ENCODE results near the gene ZNF646.

Gene ZNF646

GRCh38 chr16:31108794-31109558 is 34.8 kb downstream of the ZNF646 start:
- DNase-seq = no peak

- DNase-seq = no peak
Measured at GRCh38 chr16:31109622-31110021, 35.4 kb downstream of the ZNF646 start.

GRCh38 chr16:31110106-31111034 is 36.1 kb downstream of the ZNF646 start:
- no peak for DNase-seq

- DNase-seq = no peak
Measured at GRCh38 chr16:31111881-31112466, 37.8 kb downstream of the ZNF646 start.

- no peak for DNase-seq
Measured at GRCh38 chr16:31112711-31113110, 38.5 kb downstream of the ZNF646 start.

GRCh38 chr16:31113121-31114120 is 39.2 kb downstream of the ZNF646 start:
- no peak for DNase-seq

- no peak for DNase-seq
Measured at GRCh38 chr16:31114468-31114867, 40.2 kb downstream of the ZNF646 start.

GRCh38 chr16:31117384-31118222 is 43.4 kb downstream of the ZNF646 start, which contains the start of gene KAT8:
KAT8 (plus strand) TSS chr16:31117664; CDS start chr16:31117682, 18 bp downstream.
- peak; percentile 95 to 99 for DNase-seq

GRCh38 chr16:31118223-31119155 is 44.3 kb downstream of the ZNF646 start:
- DNase-seq = no peak

GRCh38 chr16:31120129-31120528 is 45.9 kb downstream of the ZNF646 start:
- no peak for DNase-seq

GRCh38 chr16:31125844-31126243 is 51.6 kb downstream of the ZNF646 start:
- no peak for DNase-seq

GRCh38 chr16:31127182-31127581 is 53.0 kb downstream of the ZNF646 start:
- no peak for DNase-seq

- DNase-seq = no peak
Measured at GRCh38 chr16:31128711-31129567, 54.7 kb downstream of the ZNF646 start.

GRCh38 chr16:31129568-31130335 is 55.5 kb downstream of the ZNF646 start:
- DNase-seq = no peak

GRCh38 chr16:31130336-31130891 is 56.2 kb downstream of the ZNF646 start:
- DNase-seq = no peak

- no peak for DNase-seq
Measured at GRCh38 chr16:31130899-31131298, 56.7 kb downstream of the ZNF646 start.

- no peak for DNase-seq
Measured at GRCh38 chr16:31131416-31131815, 57.2 kb downstream of the ZNF646 start.

- DNase-seq = no peak
Measured at GRCh38 chr16:31131841-31132271, 57.6 kb downstream of the ZNF646 start.
